ENCODE measurements around the gene FTSJ1. TPM values are rescaled to one million over a fixed set of nuclear protein-coding genes. Genes with fewer than 3 reads are reported as not detected.

FTSJ1 gene
- total and polyA plus RNA-seq, 2 of the 8 experiments (the other 6 are each of a cell fraction or from before 2014, with no cell fraction given), result 62.4 to 80.4 TPM

DNA sequence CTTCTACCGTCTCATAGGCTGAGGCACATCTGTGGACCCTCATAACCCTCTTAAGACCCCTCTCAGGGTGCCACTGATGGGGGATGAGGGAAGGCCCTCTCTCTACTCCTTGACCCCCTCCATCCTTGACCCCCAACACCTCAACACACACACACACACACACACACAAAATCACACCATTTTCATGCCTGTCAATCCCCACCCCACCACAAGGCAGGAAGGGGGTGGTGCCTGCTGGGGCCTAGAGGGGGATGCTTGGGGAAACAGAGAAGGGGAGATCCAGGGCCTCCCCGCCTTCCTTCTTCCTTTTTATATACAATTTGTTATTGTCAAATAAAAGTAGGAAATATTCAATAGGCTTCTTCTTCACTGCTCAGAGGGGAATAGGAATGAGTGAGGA, 44.5 kb downstream of the FTSJ1 start:
- Histone ChIP-seq H3K79me1 (ENCODE audit: low read depth, low read length) (no peaks in the 10 kb centered on the region), H3K27ac (ENCODE audit: low read depth, low read length) (no peak overlapping the region), H2AK5ac (ENCODE audit: low read depth, low read length) (no peak overlapping the region), H3K27me3 (replicated peaks in 1 of 4; ENCODE audit: control insufficient read depth in 3 of 4, extremely low read depth in 1 of 4, insufficient read depth in 3 of 4, low read length in 3 of 4) (no peaks in the 10 kb centered on the region), H2AFZ (ENCODE audit: low read length) (no peak overlapping the region), H4K5ac (ENCODE audit: insufficient read length, low read depth, low read length) (no peak overlapping the region), H4K20me1 (replicated peaks in 1 of 2; ENCODE audit: control insufficient read depth in 1 of 2, insufficient read depth in 2 of 2, low read length in 2 of 2) (no peaks in the 10 kb centered on the region), H2BK20ac (ENCODE audit: low read length) (no peak overlapping the region), H4K8ac (ENCODE audit: extremely low read depth, insufficient read depth, low read length) (no peak overlapping the region), H2BK5ac (ENCODE audit: low read depth, low read length) (no peak overlapping the region), H3K4me2 (ENCODE audit: insufficient read depth in 1 of 2, low read depth in 2 of 2, low read length in 2 of 2) (peak overlapping the region in 1 of 2 experiments; percentile 58; a peak in 2 of 4 replicates), H3K56ac (replicated peaks; ENCODE audit: insufficient read length, low read depth, low read length) (no peak overlapping the region), H3K4me1 (replicated peaks in 1 of 4; ENCODE audit: control insufficient read depth in 3 of 4, insufficient read depth in 4 of 4, low read length in 3 of 4) (peaks cover 0 to 5% (median 0%) of the 10 kb centered on the region in 4 experiments; a peak in 1 of 7 replicates), H3K9ac (replicated peaks in 1 of 4; ENCODE audit: extremely low read depth in 1 of 4, low read depth in 3 of 4, low read length in 3 of 4) (no peak overlapping the region), H3K23me2 (ENCODE audit: low read depth, low read length) (peaks cover 2% of the 10 kb centered on the region; the same call in 1 of the 2 replicates), H2BK12ac (ENCODE audit: low read depth, low read length) (no peak overlapping the region), H3K23ac (ENCODE audit: insufficient read length) (no peak overlapping the region), H3K79me2 (ENCODE audit: control insufficient read depth in 1 of 2, insufficient read depth in 2 of 2, low read length in 2 of 2) (peaks cover 0 to 9% of the 10 kb centered on the region in 2 experiments; a peak in 2 of 4 replicates), H2BK120ac (replicated peaks; ENCODE audit: low read depth, low read length) (no peak overlapping the region), H3K4ac (replicated peaks; ENCODE audit: insufficient read length, low read depth, low read length) (no peak overlapping the region), H3K4me3 (ENCODE audit: extremely low read depth in 1 of 4, insufficient read depth in 2 of 4, low read depth in 3 of 4, low read length in 4 of 4) (no peak overlapping the region), H3K36me3 (ENCODE audit: control insufficient read depth in 2 of 4, insufficient read depth in 4 of 4, low read length in 3 of 4) (peaks cover 0 to 11% (median 4%) of the 10 kb centered on the region in 4 experiments; a peak in 6 of 8 replicates), H3K14ac (ENCODE audit: insufficient read length) (no peak overlapping the region), H3K18ac (ENCODE audit: extremely low read depth, low read length) (no peak overlapping the region; the same call in 1 of the 2 replicates), H4K91ac (replicated peaks; ENCODE audit: insufficient read length, low read length) (no peak overlapping the region), H3K9me3 (ENCODE audit: insufficient read depth in 2 of 2, low read depth in 1 of 2, low read length in 1 of 2) (no peaks in the 10 kb centered on the region), H2BK15ac (ENCODE audit: low read length) (no peak overlapping the region)
- ChIA-PET CTCF (ENCODE audit: partially characterized antibody) (no interaction called here), POLR2A (ENCODE audit: partially characterized antibody) (no interaction called here)
- FAIRE-seq (no peak), DNase-seq (ENCODE audit: low read depth in 1 of 2, low spot score in 2 of 2) (no peak)
- TF ChIP-seq JUND (IDR thresholded peaks at IDR 0.05; ENCODE audit: low read length), result no peak
- TF ChIP-seq FOSL1 (IDR thresholded peaks at IDR 0.05; ENCODE audit: insufficient read depth, low read depth, low read length), result no peak
- no peak for TF ChIP-seq ASH2L (IDR thresholded peaks at IDR 0.05; ENCODE audit: low read length)
- no peak for TF ChIP-seq EP300 (IDR thresholded peaks at IDR 0.05; ENCODE audit: borderline replicate concordance in 1 of 2, low read depth in 2 of 2, low read length in 2 of 2)
- TF ChIP-seq SUZ12 (IDR thresholded peaks at IDR 0.05; ENCODE audit: low read length), result no peak
- no peak for TF ChIP-seq POLR2A (IDR thresholded peaks at IDR 0.05; ENCODE audit: control extremely low read depth in 1 of 2, low read depth in 2 of 2, low read length in 2 of 2)
- 100% methylated on average over 1 of the region's 2 CpGs; no CpG with 5 or more reads in 1 of the 2 experiments for WGBS, 2 experiments (ENCODE audit: extremely low coverage in 1 of 2, insufficient coverage in 1 of 2, insufficient read length in 1 of 2, insufficient replicate concordance in 2 of 2, low coverage in 1 of 2, low lambda C conversion rate in 2 of 2, missing lambda C conversion rate in 1 of 2)

Measured in H1 (cell line).